Measurements from ENCODE around the gene MMP28.

Gene MMP28

GRCh38 chr17:35748979-35749378 is 46.5 kb downstream of the MMP28 start:
- H3K4me3 ChIP-seq (ENCODE audit: low read length): no peak overlapping the region
- peaks cover 31% of the 10 kb centered on the region for H3K27me3 ChIP-seq (ENCODE audit: insufficient read depth, low read length)
- no peaks in the 10 kb centered on the region for H3K9me3 ChIP-seq (ENCODE audit: insufficient read depth, low read depth, low read length)
- no peaks in the 10 kb centered on the region for H3K36me3 ChIP-seq (ENCODE audit: insufficient read depth, low read depth, low read length)
- H3K9ac ChIP-seq (ENCODE audit: low read depth, low read length): no peak overlapping the region
- no peaks in the 10 kb centered on the region for H3K4me1 ChIP-seq (ENCODE audit: insufficient read depth, low read length)
- H3K27ac ChIP-seq (ENCODE audit: low read length): no peak overlapping the region

DNA sequence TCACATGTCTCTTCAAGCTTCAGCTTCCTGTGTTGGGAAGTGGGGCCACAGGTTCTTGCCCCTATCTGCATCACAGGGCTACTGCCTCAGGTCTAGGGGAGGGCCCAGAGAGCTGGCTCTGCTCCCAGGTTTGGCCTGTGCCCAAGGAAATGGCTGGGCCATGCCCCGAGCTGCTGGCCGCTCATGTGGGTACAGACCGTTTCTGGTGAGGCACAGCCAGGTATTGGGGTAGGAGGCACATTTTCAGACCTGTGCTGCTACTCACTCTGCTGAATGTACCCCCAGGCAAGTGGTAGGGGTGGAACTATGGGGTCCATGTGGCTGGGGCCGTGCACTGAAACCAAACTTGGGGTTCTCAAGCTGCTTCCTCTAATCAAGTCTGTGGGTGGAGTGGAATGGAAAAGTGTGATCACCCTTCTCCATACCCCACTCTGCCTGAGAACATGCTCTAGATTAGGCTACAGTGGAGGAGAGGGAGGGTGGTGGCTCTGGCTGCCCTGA is 47.0 kb downstream of the MMP28 start:
- no peak overlapping the region for H3K9ac ChIP-seq (ENCODE audit: low read depth, low read length)
- H3K36me3 ChIP-seq (ENCODE audit: insufficient read depth, low read depth, low read length): no peaks in the 10 kb centered on the region
- peaks cover 37% of the 10 kb centered on the region for H3K27me3 ChIP-seq (ENCODE audit: insufficient read depth, low read length)
- H3K9me3 ChIP-seq (ENCODE audit: insufficient read depth, low read depth, low read length): no peaks in the 10 kb centered on the region
- no peak overlapping the region for H3K27ac ChIP-seq (ENCODE audit: low read length)
- H3K4me3 ChIP-seq (ENCODE audit: low read length): no peak overlapping the region
- no peaks in the 10 kb centered on the region for H3K4me1 ChIP-seq (ENCODE audit: insufficient read depth, low read length)

GRCh38 chr17:35747540-35748017 is 47.9 kb downstream of the MMP28 start:
- Histone ChIP-seq H3K4me1 (ENCODE audit: insufficient read depth, low read length) (no peaks in the 10 kb centered on the region), H3K4me3 (ENCODE audit: low read length) (no peak overlapping the region), H3K27ac (ENCODE audit: low read length) (no peak overlapping the region), H3K27me3 (ENCODE audit: insufficient read depth, low read length) (peaks cover 45% of the 10 kb centered on the region), H3K36me3 (ENCODE audit: insufficient read depth, low read depth, low read length) (no peaks in the 10 kb centered on the region), H3K9me3 (ENCODE audit: insufficient read depth, low read depth, low read length) (no peaks in the 10 kb centered on the region), H3K9ac (ENCODE audit: low read depth, low read length) (no peak overlapping the region)

GRCh38 chr17:35745749-35746320 is 49.6 kb downstream of the MMP28 start:
- H3K27ac ChIP-seq (ENCODE audit: low read length): no peak overlapping the region
- no peak overlapping the region for H3K4me3 ChIP-seq (ENCODE audit: low read length)
- peaks cover 59% of the 10 kb centered on the region for H3K27me3 ChIP-seq (ENCODE audit: insufficient read depth, low read length)
- H3K36me3 ChIP-seq (ENCODE audit: insufficient read depth, low read depth, low read length): no peaks in the 10 kb centered on the region
- H3K9ac ChIP-seq (ENCODE audit: low read depth, low read length): no peak overlapping the region
- peaks cover 2% of the 10 kb centered on the region; the same call in 1 of the 2 replicates for H3K9me3 ChIP-seq (ENCODE audit: insufficient read depth, low read depth, low read length)
- H3K4me1 ChIP-seq (ENCODE audit: insufficient read depth, low read length): no peaks in the 10 kb centered on the region

DNA sequence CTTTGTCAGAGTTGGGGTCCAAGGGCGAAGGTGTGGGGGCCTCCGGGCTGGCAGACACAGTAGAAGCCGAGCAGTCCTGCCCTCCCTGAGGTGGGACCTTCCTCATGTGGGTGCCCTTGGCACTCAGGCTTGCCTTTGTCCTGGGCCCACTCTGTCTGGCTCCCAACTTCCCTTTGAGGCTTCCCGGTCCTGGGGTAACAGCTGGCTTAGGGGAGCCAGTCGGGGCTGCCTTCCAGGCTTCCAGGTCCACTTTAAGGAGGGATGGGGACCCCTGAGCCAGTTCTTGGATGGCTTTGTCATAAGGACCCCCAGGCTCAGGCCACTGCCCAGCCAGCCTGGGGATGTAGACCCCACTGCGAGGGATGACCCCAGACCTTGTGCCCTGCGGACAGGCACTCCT is 50.2 kb downstream of the MMP28 start:
- Histone ChIP-seq H3K4me1 (ENCODE audit: insufficient read depth, low read length) (no peaks in the 10 kb centered on the region), H3K9ac (ENCODE audit: low read depth, low read length) (no peak overlapping the region), H3K36me3 (ENCODE audit: insufficient read depth, low read depth, low read length) (no peaks in the 10 kb centered on the region), H3K27me3 (ENCODE audit: insufficient read depth, low read length) (peaks cover 59% of the 10 kb centered on the region), H3K4me3 (ENCODE audit: low read length) (no peak overlapping the region), H3K27ac (ENCODE audit: low read length) (no peak overlapping the region), H3K9me3 (ENCODE audit: insufficient read depth, low read depth, low read length) (peaks cover 8% of the 10 kb centered on the region; the same call in 1 of the 2 replicates)

GRCh38 chr17:35744830-35745229 is 50.6 kb downstream of the MMP28 start:
- Histone ChIP-seq H3K4me3 (ENCODE audit: low read length) (no peak overlapping the region), H3K27ac (ENCODE audit: low read length) (no peak overlapping the region), H3K4me1 (ENCODE audit: insufficient read depth, low read length) (no peaks in the 10 kb centered on the region), H3K27me3 (ENCODE audit: insufficient read depth, low read length) (peaks cover 59% of the 10 kb centered on the region), H3K9me3 (ENCODE audit: insufficient read depth, low read depth, low read length) (peaks cover 8% of the 10 kb centered on the region; the same call in 1 of the 2 replicates), H3K9ac (ENCODE audit: low read depth, low read length) (no peak overlapping the region), H3K36me3 (ENCODE audit: insufficient read depth, low read depth, low read length) (no peaks in the 10 kb centered on the region)

GRCh38 chr17:35743626-35744328 is 51.7 kb downstream of the MMP28 start:
- Histone ChIP-seq H3K4me1 (ENCODE audit: insufficient read depth, low read length) (no peaks in the 10 kb centered on the region), H3K27ac (ENCODE audit: low read length) (no peak overlapping the region), H3K4me3 (ENCODE audit: low read length) (no peak overlapping the region), H3K9ac (ENCODE audit: low read depth, low read length) (no peak overlapping the region), H3K36me3 (ENCODE audit: insufficient read depth, low read depth, low read length) (no peaks in the 10 kb centered on the region), H3K27me3 (ENCODE audit: insufficient read depth, low read length) (peaks cover 59% of the 10 kb centered on the region), H3K9me3 (ENCODE audit: insufficient read depth, low read depth, low read length) (peaks cover 8% of the 10 kb centered on the region; the same call in 1 of the 2 replicates)

GRCh38 chr17:35742896-35743477 is 52.5 kb downstream of the MMP28 start:
- H3K9me3 ChIP-seq (ENCODE audit: insufficient read depth, low read depth, low read length): peaks cover 8% of the 10 kb centered on the region; the same call in 1 of the 2 replicates
- H3K27me3 ChIP-seq (ENCODE audit: insufficient read depth, low read length): peaks cover 61% of the 10 kb centered on the region
- no peaks in the 10 kb centered on the region for H3K4me1 ChIP-seq (ENCODE audit: insufficient read depth, low read length)
- no peak overlapping the region for H3K27ac ChIP-seq (ENCODE audit: low read length)
- no peaks in the 10 kb centered on the region for H3K36me3 ChIP-seq (ENCODE audit: insufficient read depth, low read depth, low read length)
- no peak overlapping the region for H3K9ac ChIP-seq (ENCODE audit: low read depth, low read length)
- no peak overlapping the region for H3K4me3 ChIP-seq (ENCODE audit: low read length)

DNA sequence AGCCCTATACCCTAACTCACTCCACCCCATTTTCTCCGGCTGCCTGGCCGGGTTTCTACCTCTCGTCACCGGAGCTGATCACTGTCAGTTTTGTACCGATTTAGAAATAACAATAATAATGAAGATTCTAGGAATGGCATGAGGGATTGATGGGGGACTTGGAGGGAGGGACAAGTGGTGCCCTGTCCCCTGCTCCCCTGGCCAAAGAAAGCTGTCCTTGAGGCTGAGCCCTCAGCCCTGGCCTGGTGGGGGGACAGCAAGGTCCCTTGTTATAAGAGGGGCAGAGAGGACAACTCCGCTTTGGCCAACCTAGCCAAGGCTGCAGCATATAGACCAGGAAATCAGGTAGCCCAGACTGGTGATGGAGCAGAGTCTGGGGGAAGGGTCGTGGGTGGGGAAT is 52.9 kb downstream of the MMP28 start:
- Histone ChIP-seq H3K36me3 (ENCODE audit: insufficient read depth, low read depth, low read length) (no peaks in the 10 kb centered on the region), H3K9ac (ENCODE audit: low read depth, low read length) (no peak overlapping the region), H3K9me3 (ENCODE audit: insufficient read depth, low read depth, low read length) (peaks cover 8% of the 10 kb centered on the region; the same call in 1 of the 2 replicates), H3K27me3 (ENCODE audit: insufficient read depth, low read length) (peaks cover 63% of the 10 kb centered on the region), H3K4me3 (ENCODE audit: low read length) (no peak overlapping the region), H3K4me1 (ENCODE audit: insufficient read depth, low read length) (no peaks in the 10 kb centered on the region), H3K27ac (ENCODE audit: low read length) (no peak overlapping the region)

DNA sequence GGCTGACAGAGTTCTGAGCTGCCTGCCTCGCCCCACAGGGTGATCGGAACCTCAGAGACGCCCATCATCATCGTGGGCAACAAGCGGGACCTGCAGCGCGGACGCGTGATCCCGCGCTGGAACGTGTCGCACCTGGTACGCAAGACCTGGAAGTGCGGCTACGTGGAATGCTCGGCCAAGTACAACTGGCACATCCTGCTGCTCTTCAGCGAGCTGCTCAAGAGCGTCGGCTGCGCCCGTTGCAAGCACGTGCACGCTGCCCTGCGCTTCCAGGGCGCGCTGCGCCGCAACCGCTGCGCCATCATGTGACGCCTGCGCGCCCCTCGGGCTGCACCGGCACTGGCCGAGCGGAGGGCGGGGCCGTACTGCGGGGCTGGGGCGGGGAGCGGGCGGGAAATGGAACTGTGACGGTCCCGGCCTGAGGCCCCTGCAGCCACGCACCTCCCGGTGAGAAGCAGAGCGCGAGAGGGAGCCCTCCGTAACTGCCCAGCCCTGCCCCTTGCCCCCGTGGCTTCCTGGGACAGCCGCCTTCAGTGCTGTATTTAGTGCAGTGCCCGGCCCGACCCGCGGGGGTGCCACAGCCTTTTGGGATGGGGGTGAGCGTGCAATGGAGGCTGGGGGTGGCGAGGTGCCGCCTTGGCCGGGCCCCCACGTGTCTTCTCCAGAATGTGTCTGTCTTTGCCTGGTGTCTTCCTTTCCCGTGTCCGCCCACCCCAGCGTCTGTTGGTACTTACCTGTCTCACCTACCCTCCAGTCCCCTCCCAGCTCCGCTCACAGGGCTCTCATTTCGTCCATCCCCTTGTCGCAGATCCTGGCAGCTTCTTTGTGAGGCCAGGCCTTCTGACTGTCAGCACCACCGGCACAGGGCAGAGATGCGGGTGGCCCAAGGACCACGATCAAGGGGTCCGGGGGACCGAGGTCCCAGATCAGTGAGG is 54.2 kb downstream of the MMP28 start:
- no peak overlapping the region; the same call in 1 of the 2 replicates for H3K9ac ChIP-seq (ENCODE audit: low read depth, low read length)
- no peaks in the 10 kb centered on the region for H3K4me1 ChIP-seq (ENCODE audit: insufficient read depth, low read length)
- peaks cover 63% of the 10 kb centered on the region for H3K27me3 ChIP-seq (ENCODE audit: insufficient read depth, low read length)
- no peak overlapping the region for H3K27ac ChIP-seq (ENCODE audit: low read length)
- H3K9me3 ChIP-seq (ENCODE audit: insufficient read depth, low read depth, low read length): peaks cover 8% of the 10 kb centered on the region; the same call in 1 of the 2 replicates
- H3K36me3 ChIP-seq (ENCODE audit: insufficient read depth, low read depth, low read length): no peaks in the 10 kb centered on the region
- peak overlapping the region; percentile 56 for H3K4me3 ChIP-seq (ENCODE audit: low read length)

- Histone ChIP-seq H3K9ac (ENCODE audit: low read depth, low read length) (no peak overlapping the region), H3K4me1 (ENCODE audit: insufficient read depth, low read length) (no peaks in the 10 kb centered on the region), H3K27me3 (ENCODE audit: insufficient read depth, low read length) (peaks cover 63% of the 10 kb centered on the region), H3K36me3 (ENCODE audit: insufficient read depth, low read depth, low read length) (no peaks in the 10 kb centered on the region), H3K4me3 (ENCODE audit: low read length) (no peak overlapping the region), H3K27ac (ENCODE audit: low read length) (no peak overlapping the region), H3K9me3 (ENCODE audit: insufficient read depth, low read depth, low read length) (peaks cover 8% of the 10 kb centered on the region; the same call in 1 of the 2 replicates)
Observed at GRCh38 chr17:35740216-35740615, 55.2 kb downstream of the MMP28 start.

Measured in iPS-20b (cell line).